ENCODE results near the gene ELMOD3. TPM values are rescaled to one million over a fixed set of nuclear protein-coding genes. Genes with fewer than 3 reads are reported as not detected.
"Not testable (repeated sequence)": the region's sequence is repeated elsewhere in the genome, so short reads cannot be mapped to it uniquely, and the experiment has no call there.

ELMOD3 gene
- total RNA-seq, 2 donors from 2014 or later, result 31.6 to 32.1 TPM

DNA sequence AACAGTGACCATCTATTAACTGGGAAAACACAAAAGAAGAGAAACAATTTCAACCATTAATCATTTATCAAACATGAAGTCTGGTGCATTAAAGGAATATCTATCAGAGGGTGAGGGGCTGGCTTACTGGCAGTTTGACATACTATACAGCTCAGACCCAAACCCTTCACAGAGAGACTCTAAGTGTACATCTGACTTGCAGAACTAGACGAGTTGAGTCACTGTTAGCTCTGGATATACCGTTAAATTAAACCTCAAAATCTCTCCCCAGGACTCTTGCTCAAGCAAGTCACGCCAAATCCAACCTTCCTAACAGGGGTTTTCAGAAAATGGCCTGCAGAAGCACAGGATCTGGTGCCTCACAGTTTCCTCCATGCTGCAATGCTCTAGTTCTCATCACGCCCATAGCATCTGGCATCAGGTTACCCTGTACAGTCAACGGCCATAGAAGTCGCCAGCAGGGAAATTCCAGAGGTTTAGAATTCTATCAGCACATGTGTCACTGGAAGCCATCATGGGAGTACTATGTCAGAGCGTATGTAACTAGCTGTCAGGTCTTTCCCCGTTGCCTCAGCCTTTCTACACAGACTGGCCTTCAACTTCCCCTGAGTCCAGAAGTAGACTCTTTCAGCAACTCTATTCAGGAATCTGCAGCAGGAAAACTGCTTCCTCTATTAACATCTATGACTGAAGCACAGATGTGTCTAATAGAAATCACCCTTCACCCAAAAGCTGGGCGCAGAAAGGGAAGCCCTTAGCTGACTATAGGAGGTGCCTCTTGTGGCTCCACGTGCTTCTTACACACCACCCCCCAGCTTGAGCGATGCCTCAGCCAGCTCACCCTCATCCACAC is 36.1 kb upstream of the ELMOD3 start:
- TF ChIP-seq POLR2A (IDR thresholded peaks at IDR 0.05), result no peak
- TF ChIP-seq POLR2AphosphoS5 (IDR thresholded peaks at IDR 0.05), result no peak
- TF ChIP-seq, protein P1, sequence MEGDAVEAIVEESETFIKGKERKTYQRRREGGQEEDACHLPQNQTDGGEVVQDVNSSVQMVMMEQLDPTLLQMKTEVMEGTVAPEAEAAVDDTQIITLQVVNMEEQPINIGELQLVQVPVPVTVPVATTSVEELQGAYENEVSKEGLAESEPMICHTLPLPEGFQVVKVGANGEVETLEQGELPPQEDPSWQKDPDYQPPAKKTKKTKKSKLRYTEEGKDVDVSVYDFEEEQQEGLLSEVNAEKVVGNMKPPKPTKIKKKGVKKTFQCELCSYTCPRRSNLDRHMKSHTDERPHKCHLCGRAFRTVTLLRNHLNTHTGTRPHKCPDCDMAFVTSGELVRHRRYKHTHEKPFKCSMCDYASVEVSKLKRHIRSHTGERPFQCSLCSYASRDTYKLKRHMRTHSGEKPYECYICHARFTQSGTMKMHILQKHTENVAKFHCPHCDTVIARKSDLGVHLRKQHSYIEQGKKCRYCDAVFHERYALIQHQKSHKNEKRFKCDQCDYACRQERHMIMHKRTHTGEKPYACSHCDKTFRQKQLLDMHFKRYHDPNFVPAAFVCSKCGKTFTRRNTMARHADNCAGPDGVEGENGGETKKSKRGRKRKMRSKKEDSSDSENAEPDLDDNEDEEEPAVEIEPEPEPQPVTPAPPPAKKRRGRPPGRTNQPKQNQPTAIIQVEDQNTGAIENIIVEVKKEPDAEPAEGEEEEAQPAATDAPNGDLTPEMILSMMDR (IDR thresholded peaks at IDR 0.05), result no peak
- peaks cover 8 to 11% of the 10 kb centered on the region in 2 donors for H3K36me3 ChIP-seq
- 66% methylated on average over 11 of the region's 11 CpGs for WGBS
- no peaks in the 10 kb centered on the region for H3K4me1 ChIP-seq (replicated peaks)
- DNase-seq (ENCODE audit: low spot score), result no peak
- no peak overlapping the region for H3K4me3 ChIP-seq
- intact Hi-C loops (cut with DNase I), result no loop called here
- H3K9me3 ChIP-seq, result no peaks in the 10 kb centered on the region
- H3K27me3 ChIP-seq (replicated peaks; ENCODE audit: insufficient read depth), result no peaks in the 10 kb centered on the region
- no peak overlapping the region for H3K27ac ChIP-seq

DNA sequence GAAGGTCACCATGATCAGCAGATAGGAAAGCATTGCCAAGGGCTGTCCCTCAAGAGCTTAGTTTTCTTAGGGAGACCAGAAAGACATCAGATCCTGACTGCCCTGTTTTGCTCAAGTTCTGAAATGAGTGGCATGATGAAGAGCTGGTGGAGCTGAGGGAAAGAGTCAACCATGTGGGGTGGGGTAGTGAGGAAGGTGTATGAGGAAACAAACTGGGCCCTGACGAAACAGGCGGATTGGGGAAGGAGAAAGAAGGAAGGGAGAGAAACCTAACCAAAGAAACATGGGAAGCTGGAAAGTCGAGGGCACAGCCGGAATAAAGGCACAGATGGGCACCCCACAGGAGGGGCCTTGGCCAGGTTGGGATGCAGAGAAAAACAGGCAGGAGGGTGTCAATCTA is 34.8 kb upstream of the ELMOD3 start:
- no peaks in the 10 kb centered on the region for H3K27me3 ChIP-seq (replicated peaks; ENCODE audit: insufficient read depth)
- no peak overlapping the region for H3K4me3 ChIP-seq
- WGBS, result 89% methylated on average over 4 of the region's 4 CpGs
- H3K9me3 ChIP-seq, result no peaks in the 10 kb centered on the region
- no peak for TF ChIP-seq POLR2AphosphoS5 (IDR thresholded peaks at IDR 0.05)
- intact Hi-C loops (cut with DNase I), result no loop called here
- DNase-seq (ENCODE audit: low spot score), result no peak
- H3K4me1 ChIP-seq (replicated peaks), result no peaks in the 10 kb centered on the region
- H3K27ac ChIP-seq, result no peak overlapping the region
- H3K36me3 ChIP-seq, result peaks cover 8 to 16% of the 10 kb centered on the region in 2 donors

DNA sequence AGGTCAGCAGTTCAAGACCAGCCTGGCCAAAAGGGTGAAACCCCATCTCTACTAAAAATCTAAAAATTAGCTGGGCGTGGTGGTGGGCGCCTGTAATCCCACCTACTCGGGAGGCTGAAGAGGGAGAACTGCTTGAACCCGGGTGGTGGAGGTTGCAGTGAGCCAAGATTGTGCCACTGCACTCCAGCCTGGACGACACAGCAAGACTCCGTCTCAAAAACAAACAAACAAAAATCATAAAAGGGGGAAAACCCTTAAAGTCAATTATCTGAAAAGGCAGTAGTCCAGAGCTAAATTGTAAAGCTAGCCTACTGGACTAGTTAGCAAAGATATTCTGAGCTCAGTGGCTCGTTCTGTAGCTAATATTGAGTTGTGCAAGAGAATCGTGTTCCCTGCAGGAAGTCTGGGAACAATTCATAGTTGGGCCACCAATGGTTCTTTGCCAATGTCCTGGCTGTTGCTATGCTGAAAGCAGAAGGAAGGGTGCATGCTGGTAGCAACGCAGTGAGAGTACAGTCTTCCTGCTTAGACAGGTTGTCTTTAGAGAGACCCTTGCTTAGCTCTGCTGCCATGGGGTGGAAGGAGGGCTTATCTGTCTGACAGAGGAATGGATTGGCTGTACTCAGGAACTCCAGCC is 31.1 kb upstream of the ELMOD3 start:
- no peak for DNase-seq (ENCODE audit: low spot score)
- intact Hi-C loops (cut with DNase I), result no loop called here
- H3K36me3 ChIP-seq, result peaks cover 8 to 16% of the 10 kb centered on the region in 2 donors

DNA sequence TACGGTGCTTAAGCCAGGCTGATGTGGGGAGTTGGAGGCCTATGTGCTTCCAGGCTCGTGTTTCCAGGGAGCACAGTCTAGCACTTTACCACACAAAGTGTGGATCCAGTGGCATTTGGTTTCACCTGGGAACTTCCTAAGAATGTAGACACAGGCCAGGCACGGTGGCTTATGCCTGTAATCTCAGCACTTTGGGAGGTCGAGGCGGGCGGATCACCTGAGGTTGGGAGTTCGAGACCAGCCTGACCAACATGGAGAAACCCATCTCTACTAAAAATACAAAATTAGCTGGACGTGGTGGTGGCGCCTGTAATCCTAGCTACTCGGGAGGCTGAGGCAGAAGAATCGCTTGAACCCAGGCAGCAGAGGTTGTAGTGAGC is 30.6 kb upstream of the ELMOD3 start:
- H3K27me3 ChIP-seq (replicated peaks; ENCODE audit: insufficient read depth); H3K27ac ChIP-seq; DNase-seq (ENCODE audit: low spot score); H3K9me3 ChIP-seq; H3K4me3 ChIP-seq; intact Hi-C loops (cut with DNase I); H3K4me1 ChIP-seq (replicated peaks): not testable (repeated sequence)
- WGBS, result 93% methylated on average over 11 of the region's 11 CpGs
- peaks cover 8 to 16% of the 10 kb centered on the region in 2 donors for H3K36me3 ChIP-seq

More for the DNA sequence above, 31.1 kb upstream of the ELMOD3 start:
- Histone ChIP-seq H3K4me1 (replicated peaks) (peaks cover 5% of the 10 kb centered on the region), H3K9me3 (no peaks in the 10 kb centered on the region), H3K27ac (no peak overlapping the region), H3K4me3 (no peak overlapping the region), H3K27me3 (replicated peaks; ENCODE audit: insufficient read depth) (no peaks in the 10 kb centered on the region)
- WGBS, result 77% methylated on average over 9 of the region's 9 CpGs
- TF ChIP-seq, protein P1 (IDR thresholded peaks at IDR 0.05), result no peak
- TF ChIP-seq POLR2A (IDR thresholded peaks at IDR 0.05), result no peak
- no peak for TF ChIP-seq POLR2AphosphoS5 (IDR thresholded peaks at IDR 0.05)

DNA sequence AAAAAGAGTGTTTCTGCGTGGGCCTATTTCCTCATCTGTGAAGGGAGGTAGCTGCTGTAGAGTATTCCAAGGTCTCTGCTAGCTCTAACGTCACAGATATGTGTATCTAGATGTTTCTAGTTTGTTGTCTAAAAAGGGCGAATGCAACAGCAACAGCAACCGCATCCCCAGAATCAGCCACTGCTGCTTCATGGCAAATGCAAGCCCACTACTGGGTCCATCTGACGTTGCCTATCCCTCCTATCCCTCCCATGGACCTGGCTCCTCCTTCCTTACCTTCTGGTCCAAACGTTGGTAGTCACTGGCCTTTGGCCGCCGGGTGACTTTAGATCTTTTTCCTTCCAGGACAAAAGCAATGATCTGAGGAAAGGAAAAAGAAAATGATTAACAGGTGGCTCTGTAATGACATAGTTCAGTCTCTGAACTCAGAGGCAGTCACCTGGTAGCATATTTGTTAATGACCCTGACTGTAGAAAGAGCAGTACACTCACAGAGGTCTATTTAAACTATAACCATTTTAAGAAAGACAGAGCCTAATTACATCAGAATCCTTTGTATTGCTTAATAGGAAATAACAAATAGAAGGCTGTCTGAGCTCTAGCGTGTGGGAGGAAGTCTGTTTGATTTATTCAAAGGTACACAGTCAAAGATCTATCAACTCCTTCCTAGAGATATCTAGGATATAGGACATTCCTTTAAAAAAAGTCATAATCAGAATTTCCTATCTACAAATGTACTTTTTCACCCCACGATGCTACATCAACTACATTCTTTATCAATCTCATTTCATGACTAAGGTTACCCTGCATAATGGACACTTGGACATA is 29.7 kb upstream of the ELMOD3 start:
- 42% methylated on average over 10 of the region's 10 CpGs for WGBS
- no peak overlapping the region for H3K27ac ChIP-seq
- TF ChIP-seq POLR2AphosphoS5 (IDR thresholded peaks at IDR 0.05) (no peak), POLR2A (IDR thresholded peaks at IDR 0.05) (no peak)
- TF ChIP-seq, protein P1 (IDR thresholded peaks at IDR 0.05), result no peak
- no peaks in the 10 kb centered on the region for H3K9me3 ChIP-seq
- DNase-seq (ENCODE audit: low spot score), result no peak
- H3K4me1 ChIP-seq (replicated peaks), result peaks cover 5% of the 10 kb centered on the region
- no peaks in the 10 kb centered on the region for H3K27me3 ChIP-seq (replicated peaks; ENCODE audit: insufficient read depth)
- intact Hi-C loops (cut with DNase I), result no loop called here
- peaks cover 8 to 16% of the 10 kb centered on the region in 2 donors for H3K36me3 ChIP-seq
- peak overlapping the region; percentile 50 to 87 for H3K4me3 ChIP-seq
